GM20000 (cell line): ENCODE data around the gene CNTNAP5.

Source experiments
- DNase-seq: peaks from one replicate; pipeline ENCODE4 v3.0.0; 2012; ENCODE audit warnings: low spot score
- CTCF ChIP-seq: IDR thresholded peaks from 2 replicates; pipeline ENCODE4 v1.5.1; 2012; ENCODE audit warnings: mild to moderate bottlenecking, control low read depth; ENCODE audit errors: extremely low read depth, missing control alignments

The CNTNAP5 gene

GRCh38 chr2:124327303-124327702 lies 302.2 kb downstream of the CNTNAP5 start:
- no peak for DNase-seq

DNA sequence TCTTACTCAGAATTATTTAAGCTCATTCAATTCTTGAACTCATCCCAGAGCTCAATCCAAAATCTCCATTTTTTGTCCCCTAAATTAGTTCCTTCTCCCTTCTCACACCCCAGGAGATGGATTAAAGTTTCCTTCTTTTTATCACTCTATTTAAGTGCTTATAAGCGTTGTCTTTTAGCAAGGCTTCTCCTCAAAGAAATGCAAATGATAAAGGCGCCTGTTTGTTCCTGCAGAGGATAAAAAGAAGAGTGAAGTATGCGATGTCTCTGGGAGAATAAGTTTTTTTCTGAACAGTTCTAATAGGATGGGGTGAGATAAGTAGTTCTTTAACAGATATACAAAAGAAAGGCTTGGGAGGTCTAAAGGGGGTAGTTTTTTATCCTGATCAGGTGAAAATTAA lies 303.3 kb downstream of the CNTNAP5 start:
- no peak for TF ChIP-seq CTCF
- no peak for DNase-seq

More at GRCh38 chr2:124327303-124327702, 302.2 kb downstream of the CNTNAP5 start:
- no peak for TF ChIP-seq CTCF

- DNase-seq, result no peak
- no peak for TF ChIP-seq CTCF
Observed at GRCh38 chr2:124333784-124334183, 308.7 kb downstream of the CNTNAP5 start.

GRCh38 chr2:124335058-124335457 lies 310.0 kb downstream of the CNTNAP5 start:
- no peak for TF ChIP-seq CTCF
- DNase-seq, result no peak

GRCh38 chr2:124339709-124340108 lies 314.6 kb downstream of the CNTNAP5 start:
- no peak for DNase-seq
- TF ChIP-seq CTCF, result no peak

- no peak for DNase-seq
- no peak for TF ChIP-seq CTCF
Observed at GRCh38 chr2:124343827-124344498, 318.9 kb downstream of the CNTNAP5 start.

GRCh38 chr2:124347209-124347608 lies 322.1 kb downstream of the CNTNAP5 start:
- no peak for TF ChIP-seq CTCF
- DNase-seq, result no peak
